Endothelial cell of umbilical vein (primary cell): Measurements from ENCODE around the gene RNF169. TPM values are rescaled to one million over a fixed set of nuclear protein-coding genes. Genes with fewer than 3 reads are reported as not detected.

Experiments used
- BruUV-seq: library from RNA; stranded (reverse); fragments of 400-500 nt; replicated peaks from 2 replicates; lab custom pipeline; 2021; lab: Mats Ljungman, UMichigan
- CTCF ChIA-PET: fragments of 300-600, 350-600 bp; sonication (Branson Sonifier 250); formaldehyde crosslinking; loops from one replicate; lab custom pipeline; 2021; ENCODE audit warnings: antibody characterized with exemption, inconsistent platforms; lab: Charles Lee
- POLR2A ChIA-PET: fragments of 300-600, 350-600 bp; sonication (Branson Sonifier 250); formaldehyde crosslinking; loops from one replicate; lab custom pipeline; 2021; ENCODE audit warnings: antibody characterized with exemption, inconsistent platforms; lab: Charles Lee
- DNase-seq: peaks from one replicate; pipeline ENCODE4 v3.0.0-alpha.2; 2011; ENCODE audit warnings: low read depth, low spot score
- FAIRE-seq: peaks from 2 replicates; lab custom pipeline; 2011; peaks lifted over from hg19 to GRCh38; lab: Jason Lieb, UNC
- H2AFZ ChIP-seq: 2 replicates; pipeline ENCODE4 v1.6.0; 2012; ENCODE audit warnings: low read depth, low read length, control low read depth, inconsistent platforms
- H3K27ac ChIP-seq: 2 replicates; pipeline ENCODE4 v1.5.1; 2011; ENCODE audit warnings: low read depth, mild to moderate bottlenecking, control low read depth, low read length, moderate library complexity; ENCODE audit not compliant: insufficient read depth
- H3K27me3 ChIP-seq, 2 experiments: 2 replicates each; pipeline versions ENCODE4 v1.6.0 to v1.6.1; 2011; ENCODE audit warnings: low read length in 2 of 2, mixed read lengths in 1 of 2; ENCODE audit not compliant: control insufficient read depth in 2 of 2, insufficient read depth in 2 of 2
- H3K36me3 ChIP-seq, 2 experiments: 2 replicates in 1 of 2; 3 replicates in 1 of 2; pipeline ENCODE4 v1.5.1; 2011; ENCODE audit warnings: low read length in 2 of 2, mild to moderate bottlenecking in 1 of 2, moderate library complexity in 1 of 2; ENCODE audit not compliant: control insufficient read depth in 2 of 2, insufficient read depth in 2 of 2; ENCODE audit errors: extremely low read depth in 1 of 2
- H3K4me1 ChIP-seq: 3 replicates; pipeline ENCODE4 v1.5.1; 2011; ENCODE audit warnings: mild to moderate bottlenecking, low read length; ENCODE audit not compliant: control insufficient read depth, insufficient read depth; ENCODE audit errors: extremely low read depth
- H3K4me2 ChIP-seq: 2 replicates; pipeline ENCODE4 v1.6.1; 2011; ENCODE audit warnings: low read length, control low read depth, mixed read lengths; ENCODE audit not compliant: insufficient read depth
- H3K4me3 ChIP-seq, 3 experiments: fragments of 200-600 bp in 1 of 3; sonication (generic), shearing (Covaris generic) in 1 of 3; replicated peaks in 1 of 3; 2 replicates each; pipeline ENCODE4 v1.5.1; 2011 to 2016; ENCODE audit warnings: control low read depth in 3 of 3, low read length in 3 of 3, mild to moderate bottlenecking in 2 of 3, inconsistent platforms in 1 of 3, low read depth in 1 of 3, moderate library complexity in 1 of 3; ENCODE audit not compliant: insufficient read depth in 1 of 3
- H3K79me2 ChIP-seq: 2 replicates; pipeline ENCODE4 v1.6.0; 2012; ENCODE audit warnings: low read length, inconsistent platforms; ENCODE audit not compliant: control insufficient read depth, insufficient read depth
- H3K9ac ChIP-seq: replicated peaks from 2 replicates; pipeline ENCODE3; 2011; ENCODE audit warnings: low read length, control low read depth; ENCODE audit not compliant: insufficient read depth; ENCODE audit errors: extremely low read depth
- H3K9me1 ChIP-seq: replicated peaks from 3 replicates; pipeline ENCODE4 v1.6.0; 2011; ENCODE audit warnings: mild to moderate bottlenecking, low read length; ENCODE audit not compliant: control insufficient read depth, insufficient read depth; ENCODE audit errors: extremely low read depth
- H3K9me3 ChIP-seq: replicated peaks from 2 replicates; pipeline ENCODE4 v1.5.1; 2012; ENCODE audit warnings: low read length, inconsistent platforms; ENCODE audit not compliant: control insufficient read depth, insufficient read depth
- H4K20me1 ChIP-seq: replicated peaks from 2 replicates; pipeline ENCODE3; 2011; ENCODE audit warnings: mild to moderate bottlenecking, low read length; ENCODE audit not compliant: control insufficient read depth, insufficient read depth; ENCODE audit errors: extremely low read depth
- CTCF ChIP-seq, 2 donors: IDR thresholded peaks; 1 replicate in 1 of 2; 2 replicates in 1 of 2; pipeline ENCODE4 v1.5.1; 2011; ENCODE audit warnings: low read length in 2 of 2, mild to moderate bottlenecking in 2 of 2, moderate library complexity in 2 of 2, control low read depth in 1 of 2, inconsistent platforms in 1 of 2, low read depth in 1 of 2; ENCODE audit not compliant: insufficient read depth in 1 of 2; ENCODE audit errors: extremely low read depth in 1 of 2
- EZH2 ChIP-seq: IDR thresholded peaks from 2 replicates; pipeline ENCODE4 v1.6.1; 2012; ENCODE audit warnings: borderline replicate concordance, low read depth, mild to moderate bottlenecking, moderate library complexity, low read length, inconsistent platforms; ENCODE audit not compliant: severe bottlenecking
- FOS ChIP-seq: IDR thresholded peaks from 2 replicates; pipeline ENCODE4 v1.6.1; 2011; ENCODE audit warnings: mild to moderate bottlenecking, low read length, moderate library complexity, borderline replicate concordance; ENCODE audit not compliant: insufficient read depth
- GATA2 ChIP-seq: IDR thresholded peaks from 2 replicates; pipeline ENCODE4 v1.7.0; 2011; ENCODE audit warnings: low read depth, mild to moderate bottlenecking, moderate library complexity, mixed read lengths, low read length; ENCODE audit not compliant: insufficient read length, insufficient read depth
- JUN ChIP-seq: IDR thresholded peaks from 2 replicates; pipeline ENCODE4 v1.6.1; 2011; ENCODE audit warnings: borderline replicate concordance, low read depth; ENCODE audit not compliant: insufficient read length, insufficient read depth
- MAX ChIP-seq: IDR thresholded peaks from 2 replicates; pipeline ENCODE4 v1.6.1; 2011; ENCODE audit not compliant: insufficient read depth, insufficient read length
- MYC ChIP-seq: IDR thresholded peaks from one replicate; pipeline ENCODE4 v1.6.1; 2011; ENCODE audit warnings: mild to moderate bottlenecking, low read depth, low read length
- POLR2A ChIP-seq: IDR thresholded peaks from 2 replicates; pipeline ENCODE4 v1.6.1; 2012; ENCODE audit warnings: low read depth, mild to moderate bottlenecking, control low read depth, low read length
- POLR2AphosphoS5 ChIP-seq: IDR thresholded peaks from 2 replicates; pipeline ENCODE4 v1.6.1; 2012; ENCODE audit warnings: low read depth, mild to moderate bottlenecking, control low read depth, low read length, moderate library complexity; ENCODE audit not compliant: insufficient read depth
- dilution Hi-C: fragments of 300-500 bp; cut with MboI; formaldehyde crosslinking; loops from one replicate; pipeline ENCODE4 v1.15.0; 2019; ENCODE audit warnings: low sequenced_read_pairs; ENCODE audit not compliant: extremely low pct_ligation_motif_present
- intact Hi-C: fragments of 100-400 bp; cut with micrococcal nuclease; formaldehyde crosslinking; loops from one replicate; pipeline ENCODE4 v1.10.0; 2022
- polyA plus RNA-seq, 4 experiments: library from polyadenylated mRNA; depleted of rRNA in 3 of 4; stranded (reverse) in 3 of 4; unstranded in 1 of 4; fragments of >200 nt; gene quantifications; 2 replicates each; pipeline versions ENCODE4 v1.2.1 to v1.2.3, GENCODE V29; 2011 to 2012; ENCODE audit warnings: missing spikeins in 1 of 4
- total RNA-seq: library from RNA; stranded (reverse); gene quantifications from 2 replicates; pipeline ENCODE4 v1.2.3, GENCODE V29; 2021

Gene RNF169
- total and polyA plus RNA-seq, 2 donors (not counting 3 experiments of a cell fraction or from before 2014, with no cell fraction given): 5.8 to 21.3 TPM

- Histone ChIP-seq H3K79me2 (peaks cover 27% of the 10 kb centered on the region), H3K4me2 (no peak overlapping the region), H3K27me3 (peaks cover 0 to 2% of the 10 kb centered on the region in 2 experiments), H3K4me1 (peaks cover 18% of the 10 kb centered on the region), H2AFZ (no peak overlapping the region), H3K9ac (no peak overlapping the region), H3K27ac (no peak overlapping the region), H3K4me3 (no peak overlapping the region), H4K20me1 (no peaks in the 10 kb centered on the region), H3K36me3 (no peaks in the 10 kb centered on the region), H3K9me1 (no peaks in the 10 kb centered on the region), H3K9me3 (no peaks in the 10 kb centered on the region)
- no peak for DNase-seq
- no TSS peak for BruUV-seq
- intact Hi-C loops (no loop called here), dilution Hi-C loops (no loop called here)
- ChIA-PET POLR2A (no interaction called here), CTCF (no interaction called here)
- TF ChIP-seq POLR2A (no peak), MAX (no peak), CTCF (IDR thresholded peaks at IDR 0.05; ENCODE audit: extremely low read depth in 1 of 2, insufficient read depth in 1 of 2, low read depth in 1 of 2, low read length in 2 of 2) (no peak), FOS (no peak), JUN (no peak), GATA2 (no peak), EZH2 (no peak), MYC (no peak), POLR2AphosphoS5 (no peak)
- FAIRE-seq: no peak
Measured at GRCh38 chr11:74746868-74747267, 1.8 kb upstream of the RNF169 start.
